ENCODE data around the gene STK17B.

STK17B gene

DNA sequence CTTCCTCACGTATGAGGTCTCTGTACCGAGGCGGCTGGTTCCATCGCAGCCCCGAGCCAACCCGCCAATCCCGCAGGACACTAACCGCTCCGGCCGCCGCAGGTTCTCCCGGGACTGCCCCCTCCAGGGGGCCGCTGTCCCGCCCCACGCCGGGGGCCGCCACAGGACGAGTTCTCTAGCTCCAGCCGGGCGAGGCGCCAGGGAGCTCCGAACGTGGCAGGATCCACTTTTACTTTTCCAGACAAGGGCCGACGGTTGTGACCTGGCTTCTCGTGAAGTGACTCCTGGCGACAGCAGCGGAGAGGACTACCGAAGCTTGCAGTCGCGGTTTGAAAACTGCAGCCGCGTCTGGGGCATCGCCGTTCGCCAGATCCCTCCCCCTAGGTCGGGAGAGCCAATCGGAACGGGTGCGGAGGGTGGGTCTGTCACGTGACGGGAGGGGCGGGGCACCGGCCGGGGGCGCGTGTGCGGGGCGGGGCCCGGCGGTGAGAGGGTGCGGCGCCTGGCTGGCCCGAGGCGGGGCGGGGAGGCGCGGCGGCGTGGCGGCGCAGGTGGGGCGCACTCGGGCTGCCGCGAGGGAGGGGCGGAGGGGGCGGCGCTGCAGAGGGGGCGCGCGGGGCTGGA lies at the start of gene STK17B:
Gene STK17B, minus strand, starts transcription at position 331 of the 624 bp plus-strand sequence. CDS start 8,195 bp downstream, outside the sequence.
- H3K36me3 ChIP-seq (ENCODE audit: control insufficient read depth, insufficient read depth, low read length) = no peaks in the 10 kb centered on the region
- peak; percentile 73 for DNase-seq (ENCODE audit: low read depth, low spot score)
- H3K27me3 ChIP-seq (ENCODE audit: control insufficient read depth, insufficient read depth, low read length) = no peaks in the 10 kb centered on the region
- no CpG with 5 or more reads among the region's 72 CpGs for WGBS (ENCODE audit: insufficient coverage, insufficient read length)
- peaks cover 2% of the 10 kb centered on the region; the same call in 1 of the 2 replicates for H3K4me1 ChIP-seq (ENCODE audit: control insufficient read depth, insufficient read depth, low read length)
- H3K27ac ChIP-seq (ENCODE audit: low read length) = no peak within 1 kb of the TSS
- peak within 1 kb of the TSS; percentile 97 for H3K4me3 ChIP-seq (ENCODE audit: low read length)
- H3K9me3 ChIP-seq (ENCODE audit: control insufficient read depth, insufficient read depth, low read length) = no peaks in the 10 kb centered on the region

DNA sequence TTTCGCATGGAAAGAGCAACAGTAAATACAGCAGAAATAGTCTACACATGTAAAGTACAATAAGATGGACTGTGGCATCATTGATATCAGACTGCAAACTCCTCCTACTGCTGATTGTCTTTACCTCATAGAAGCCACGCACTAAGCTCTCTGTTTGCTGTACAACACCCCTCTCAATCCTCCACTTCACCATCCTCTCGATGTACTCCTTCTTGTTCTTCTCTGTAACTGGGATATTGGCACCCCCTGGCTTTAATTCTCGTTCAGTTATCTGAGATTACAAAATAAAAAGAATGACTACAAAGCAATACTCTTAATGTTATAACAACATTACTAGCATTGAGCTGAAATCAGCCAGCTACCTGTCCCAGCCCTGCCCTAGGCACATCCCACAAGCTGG lies 49.3 kb upstream of the STK17B start:
- Histone ChIP-seq H3K4me1 (ENCODE audit: control insufficient read depth, insufficient read depth, low read length) (no peaks in the 10 kb centered on the region), H3K9me3 (ENCODE audit: control insufficient read depth, insufficient read depth, low read length) (no peaks in the 10 kb centered on the region), H3K4me3 (ENCODE audit: low read length) (no peak overlapping the region), H3K27me3 (ENCODE audit: control insufficient read depth, insufficient read depth, low read length) (no peaks in the 10 kb centered on the region), H3K27ac (ENCODE audit: low read length) (no peak overlapping the region), H3K36me3 (ENCODE audit: control insufficient read depth, insufficient read depth, low read length) (no peaks in the 10 kb centered on the region)
- DNase-seq (ENCODE audit: low read depth, low spot score) = no peak
- WGBS (ENCODE audit: insufficient coverage, insufficient read length) = no CpG with 5 or more reads among the region's 4 CpGs

DNA sequence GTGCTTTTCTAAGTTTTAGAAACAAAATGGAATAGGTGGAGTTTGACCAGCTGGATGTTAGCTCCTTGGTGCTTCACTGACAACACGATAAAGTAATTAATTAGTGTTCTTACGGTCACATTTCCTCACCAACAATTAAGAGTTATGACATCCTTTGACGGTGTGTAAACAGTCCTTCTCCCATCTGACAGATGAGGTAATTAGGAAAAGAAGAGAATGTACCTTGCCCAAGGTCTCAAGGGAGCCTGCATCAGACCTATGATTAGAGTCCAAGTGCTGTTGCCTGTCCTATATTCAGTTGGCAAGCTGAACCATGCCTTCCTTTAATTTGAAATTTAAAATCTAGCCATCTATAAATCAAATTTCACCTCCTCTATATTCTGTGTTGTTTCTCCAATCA lies 48.3 kb upstream of the STK17B start:
- H3K27me3 ChIP-seq (ENCODE audit: control insufficient read depth, insufficient read depth, low read length) = no peaks in the 10 kb centered on the region
- H3K27ac ChIP-seq (ENCODE audit: low read length) = no peak overlapping the region
- no peaks in the 10 kb centered on the region for H3K9me3 ChIP-seq (ENCODE audit: control insufficient read depth, insufficient read depth, low read length)
- H3K36me3 ChIP-seq (ENCODE audit: control insufficient read depth, insufficient read depth, low read length) = no peaks in the 10 kb centered on the region
- no peaks in the 10 kb centered on the region for H3K4me1 ChIP-seq (ENCODE audit: control insufficient read depth, insufficient read depth, low read length)
- no peak overlapping the region for H3K4me3 ChIP-seq (ENCODE audit: low read length)
- DNase-seq (ENCODE audit: low read depth, low spot score) = no peak
- no CpG with 5 or more reads among the region's 3 CpGs for WGBS (ENCODE audit: insufficient coverage, insufficient read length)

DNA sequence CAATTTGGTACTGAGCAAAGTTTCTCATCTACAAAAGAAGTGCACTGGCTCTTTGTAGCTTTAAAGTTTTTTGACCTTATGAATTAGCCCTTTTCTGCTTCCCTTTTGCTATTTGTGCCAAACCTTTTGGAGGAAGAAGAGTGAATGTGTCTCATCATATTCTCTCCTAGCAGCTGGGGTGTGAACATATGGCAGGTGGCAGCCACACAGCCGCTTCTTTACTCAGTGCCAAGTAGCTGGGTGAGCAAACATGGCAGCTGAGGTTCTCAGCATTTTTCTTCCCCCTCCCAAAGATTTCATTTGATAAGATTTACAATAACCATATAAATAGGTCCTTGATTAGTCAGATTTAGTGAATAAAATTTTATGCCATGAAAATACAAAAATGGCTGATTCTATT lies 46.7 kb upstream of the STK17B start:
- Histone ChIP-seq H3K4me3 (ENCODE audit: low read length) (no peak overlapping the region), H3K27me3 (ENCODE audit: control insufficient read depth, insufficient read depth, low read length) (no peaks in the 10 kb centered on the region), H3K27ac (ENCODE audit: low read length) (no peak overlapping the region), H3K4me1 (ENCODE audit: control insufficient read depth, insufficient read depth, low read length) (no peaks in the 10 kb centered on the region), H3K9me3 (ENCODE audit: control insufficient read depth, insufficient read depth, low read length) (no peaks in the 10 kb centered on the region), H3K36me3 (ENCODE audit: control insufficient read depth, insufficient read depth, low read length) (no peaks in the 10 kb centered on the region)
- DNase-seq (ENCODE audit: low read depth, low spot score) = no peak
- no CpG with 5 or more reads among the region's 1 CpG for WGBS (ENCODE audit: insufficient coverage, insufficient read length)

DNA sequence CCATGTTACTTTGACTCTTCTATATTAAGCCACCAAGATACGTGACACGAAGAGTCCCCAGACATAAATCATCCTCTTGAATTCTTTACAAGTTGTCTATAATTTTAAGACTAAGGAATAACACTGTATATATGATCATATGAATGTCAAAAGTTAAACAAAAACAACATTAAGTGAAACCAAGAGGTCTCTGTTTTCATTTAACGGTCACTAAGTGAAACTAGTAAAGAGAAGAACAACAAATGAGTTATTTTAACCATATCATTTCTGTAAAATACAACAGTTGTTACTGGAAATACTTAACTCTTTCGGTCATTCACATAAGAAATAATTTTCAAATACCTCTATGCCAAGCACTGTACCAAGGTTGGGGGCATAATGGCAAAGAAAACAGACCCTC lies 45.7 kb upstream of the STK17B start:
- no peak overlapping the region for H3K27ac ChIP-seq (ENCODE audit: low read length)
- H3K27me3 ChIP-seq (ENCODE audit: control insufficient read depth, insufficient read depth, low read length) = no peaks in the 10 kb centered on the region
- no peaks in the 10 kb centered on the region for H3K36me3 ChIP-seq (ENCODE audit: control insufficient read depth, insufficient read depth, low read length)
- H3K4me1 ChIP-seq (ENCODE audit: control insufficient read depth, insufficient read depth, low read length) = no peaks in the 10 kb centered on the region
- H3K4me3 ChIP-seq (ENCODE audit: low read length) = no peak overlapping the region
- no peak for DNase-seq (ENCODE audit: low read depth, low spot score)
- H3K9me3 ChIP-seq (ENCODE audit: control insufficient read depth, insufficient read depth, low read length) = no peaks in the 10 kb centered on the region
- WGBS (ENCODE audit: insufficient coverage, insufficient read length) = no CpG with 5 or more reads among the region's 4 CpGs

DNA sequence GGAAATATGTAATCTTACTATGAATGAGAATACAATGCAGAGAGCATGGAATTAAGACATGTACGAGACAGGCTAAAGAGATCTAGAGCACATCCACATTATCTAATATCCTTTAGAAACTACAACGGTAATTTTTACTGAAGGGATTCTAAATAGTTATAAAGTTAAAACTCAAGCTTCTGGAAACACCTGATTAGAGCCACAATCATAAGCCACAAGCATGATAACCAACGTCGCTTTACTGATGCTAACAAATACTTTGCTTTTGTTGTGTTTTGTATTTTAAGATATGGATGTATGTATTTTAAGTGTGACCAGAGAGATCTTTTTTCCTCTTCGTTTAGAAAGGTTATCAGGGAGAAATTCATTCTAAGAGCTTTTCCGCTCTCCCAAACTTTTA lies 44.0 kb upstream of the STK17B start:
- H3K9me3 ChIP-seq (ENCODE audit: control insufficient read depth, insufficient read depth, low read length) = no peaks in the 10 kb centered on the region
- no CpG with 5 or more reads among the region's 6 CpGs for WGBS (ENCODE audit: insufficient coverage, insufficient read length)
- no peaks in the 10 kb centered on the region for H3K27me3 ChIP-seq (ENCODE audit: control insufficient read depth, insufficient read depth, low read length)
- DNase-seq (ENCODE audit: low read depth, low spot score) = no peak
- H3K4me3 ChIP-seq (ENCODE audit: low read length) = no peak overlapping the region
- no peak overlapping the region for H3K27ac ChIP-seq (ENCODE audit: low read length)
- H3K4me1 ChIP-seq (ENCODE audit: control insufficient read depth, insufficient read depth, low read length) = no peaks in the 10 kb centered on the region
- H3K36me3 ChIP-seq (ENCODE audit: control insufficient read depth, insufficient read depth, low read length) = no peaks in the 10 kb centered on the region

DNA sequence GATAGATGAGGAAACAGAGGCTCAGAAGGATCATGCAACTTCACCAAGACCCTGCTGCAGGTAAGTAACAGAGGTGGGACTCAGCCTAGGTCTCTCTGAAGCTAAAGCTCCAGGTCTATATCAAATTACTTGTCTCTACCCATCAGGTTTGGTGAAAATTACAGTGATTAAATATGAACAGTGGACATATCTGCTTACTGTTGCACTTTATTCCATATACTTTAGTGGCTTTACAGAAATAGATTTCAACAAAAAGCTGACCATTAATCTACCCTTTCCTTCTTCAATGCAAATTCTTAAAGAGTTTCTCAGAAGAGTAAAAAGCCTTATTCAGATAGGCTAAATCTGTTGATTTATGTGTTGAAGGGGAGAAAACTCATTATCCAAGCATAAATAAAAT lies 42.8 kb upstream of the STK17B start:
- H3K36me3 ChIP-seq (ENCODE audit: control insufficient read depth, insufficient read depth, low read length) = no peaks in the 10 kb centered on the region
- no peaks in the 10 kb centered on the region for H3K4me1 ChIP-seq (ENCODE audit: control insufficient read depth, insufficient read depth, low read length)
- no peaks in the 10 kb centered on the region for H3K9me3 ChIP-seq (ENCODE audit: control insufficient read depth, insufficient read depth, low read length)
- no peaks in the 10 kb centered on the region for H3K27me3 ChIP-seq (ENCODE audit: control insufficient read depth, insufficient read depth, low read length)
- no peak overlapping the region for H3K4me3 ChIP-seq (ENCODE audit: low read length)
- no peak for DNase-seq (ENCODE audit: low read depth, low spot score)
- no peak overlapping the region for H3K27ac ChIP-seq (ENCODE audit: low read length)

DNA sequence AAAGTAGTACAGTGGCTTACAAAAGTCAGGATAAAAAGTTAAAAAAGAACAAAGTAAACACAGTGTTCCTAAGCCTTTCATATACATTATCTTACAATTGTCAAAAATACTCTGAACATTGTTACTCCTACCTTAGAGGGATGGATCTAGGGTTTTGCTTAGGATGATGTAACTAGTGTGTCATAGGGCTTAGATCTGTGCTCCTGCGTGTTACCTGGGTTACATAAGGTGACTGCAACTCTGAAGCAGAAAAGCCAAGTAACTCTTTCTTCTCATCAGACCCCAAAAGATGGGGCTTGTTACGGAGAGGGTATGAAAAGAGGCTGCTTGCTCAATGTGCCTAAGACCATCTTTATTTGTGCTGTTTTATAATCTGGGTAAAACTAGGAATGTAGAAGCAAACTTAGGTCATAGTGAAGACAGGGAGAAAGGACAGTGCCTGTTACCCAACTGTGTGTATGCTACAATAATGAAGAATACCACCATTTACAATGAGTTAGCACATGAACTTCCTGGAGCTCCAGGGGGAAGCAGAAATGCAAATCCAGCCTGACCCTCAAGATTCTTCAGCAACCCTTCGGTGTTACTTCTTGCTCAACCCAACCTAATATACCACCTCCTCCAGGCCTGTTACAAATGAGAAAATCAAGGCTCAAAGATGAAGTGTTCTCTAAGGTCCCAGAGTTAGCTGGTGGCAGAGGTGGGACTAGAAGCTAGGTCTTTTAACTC lies 42.0 kb upstream of the STK17B start:
- no peaks in the 10 kb centered on the region for H3K36me3 ChIP-seq (ENCODE audit: control insufficient read depth, insufficient read depth, low read length)
- H3K9me3 ChIP-seq (ENCODE audit: control insufficient read depth, insufficient read depth, low read length) = no peaks in the 10 kb centered on the region
- H3K4me3 ChIP-seq (ENCODE audit: low read length) = no peak overlapping the region
- WGBS (ENCODE audit: insufficient coverage, insufficient read length) = no CpG with 5 or more reads among the region's 3 CpGs
- DNase-seq (ENCODE audit: low read depth, low spot score) = no peak
- H3K27ac ChIP-seq (ENCODE audit: low read length) = no peak overlapping the region
- H3K4me1 ChIP-seq (ENCODE audit: control insufficient read depth, insufficient read depth, low read length) = no peaks in the 10 kb centered on the region
- no peaks in the 10 kb centered on the region for H3K27me3 ChIP-seq (ENCODE audit: control insufficient read depth, insufficient read depth, low read length)

DNA sequence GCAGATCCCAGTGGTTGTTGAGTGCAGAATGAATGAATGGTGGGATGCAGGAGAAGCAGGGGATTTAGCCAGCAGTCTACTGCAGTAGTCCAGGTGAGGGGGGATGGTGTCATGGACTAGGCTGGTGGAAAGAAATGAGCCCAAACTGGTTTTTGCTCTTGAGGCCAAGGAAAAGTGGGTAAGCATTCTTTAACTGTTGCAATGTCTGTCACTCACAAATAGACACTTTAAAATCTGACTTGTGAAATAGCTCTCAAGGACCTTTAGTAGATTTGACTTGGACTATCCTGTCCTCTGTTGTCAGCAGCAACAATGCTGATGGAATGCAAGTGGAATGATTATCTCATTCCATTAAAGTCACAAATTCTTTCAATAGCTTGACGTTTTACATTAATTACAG lies 37.5 kb upstream of the STK17B start:
- Histone ChIP-seq H3K4me3 (ENCODE audit: low read length) (no peak overlapping the region), H3K27me3 (ENCODE audit: control insufficient read depth, insufficient read depth, low read length) (no peaks in the 10 kb centered on the region), H3K27ac (ENCODE audit: low read length) (no peak overlapping the region), H3K4me1 (ENCODE audit: control insufficient read depth, insufficient read depth, low read length) (0 out of 2 replicates have a peak, but pooled peaks cover 1% of the 10 kb centered on the region), H3K9me3 (ENCODE audit: control insufficient read depth, insufficient read depth, low read length) (no peaks in the 10 kb centered on the region), H3K36me3 (ENCODE audit: control insufficient read depth, insufficient read depth, low read length) (no peaks in the 10 kb centered on the region)
- no peak for DNase-seq (ENCODE audit: low read depth, low spot score)
- no CpG with 5 or more reads among the region's 1 CpG for WGBS (ENCODE audit: insufficient coverage, insufficient read length)

DNA sequence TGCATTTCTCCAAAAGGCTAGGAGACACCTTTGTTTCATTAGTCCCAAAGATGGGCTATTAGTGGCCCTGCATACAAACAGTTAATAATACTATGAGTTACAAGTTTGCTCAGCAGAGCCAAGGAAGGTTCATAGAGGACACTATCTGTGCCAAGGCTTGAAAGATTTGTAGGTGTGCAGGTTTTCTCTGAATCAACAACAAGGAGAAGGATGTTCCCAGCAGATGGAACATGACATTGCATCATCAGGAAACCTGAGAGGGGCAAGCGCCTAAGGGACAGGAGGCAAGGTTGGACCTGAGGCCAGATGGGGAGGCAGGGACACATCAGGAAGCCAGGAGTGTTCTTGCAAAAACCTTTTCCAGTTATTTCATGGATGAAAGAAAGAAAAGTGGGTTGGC lies 35.4 kb upstream of the STK17B start:
- no peaks in the 10 kb centered on the region for H3K27me3 ChIP-seq (ENCODE audit: control insufficient read depth, insufficient read depth, low read length)
- DNase-seq (ENCODE audit: low read depth, low spot score) = no peak
- H3K4me1 ChIP-seq (ENCODE audit: control insufficient read depth, insufficient read depth, low read length) = 0 out of 2 replicates have a peak, but pooled peaks cover 1% of the 10 kb centered on the region
- H3K36me3 ChIP-seq (ENCODE audit: control insufficient read depth, insufficient read depth, low read length) = no peaks in the 10 kb centered on the region
- H3K4me3 ChIP-seq (ENCODE audit: low read length) = no peak overlapping the region
- H3K9me3 ChIP-seq (ENCODE audit: control insufficient read depth, insufficient read depth, low read length) = no peaks in the 10 kb centered on the region
- no peak overlapping the region for H3K27ac ChIP-seq (ENCODE audit: low read length)
- no CpG with 5 or more reads among the region's 1 CpG for WGBS (ENCODE audit: insufficient coverage, insufficient read length)

DNA sequence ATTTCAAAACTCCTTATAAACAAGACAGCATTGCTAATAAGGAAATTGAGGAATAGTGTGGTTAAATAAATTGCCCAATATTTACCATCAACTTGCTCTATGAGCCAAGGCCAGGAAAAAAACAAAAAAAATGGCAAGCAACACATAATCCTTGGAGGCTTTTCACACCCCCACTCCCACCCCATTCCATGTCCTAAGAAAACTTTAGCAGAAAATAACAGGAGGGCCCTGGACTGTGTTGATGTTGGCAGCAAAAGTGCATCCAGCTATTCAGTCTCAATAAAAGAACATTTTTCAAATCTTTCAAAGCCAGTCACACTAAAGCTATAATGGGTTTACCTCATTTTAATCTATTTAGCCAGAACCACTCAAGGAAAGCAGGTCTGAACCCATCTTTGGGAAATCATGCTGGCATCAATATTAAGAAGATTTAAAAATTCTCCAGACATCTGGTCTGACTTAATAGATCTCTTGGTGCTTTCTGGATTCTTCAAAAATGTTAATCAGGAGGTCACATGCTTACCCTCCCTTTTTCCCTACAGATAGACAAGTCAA lies 34.6 kb upstream of the STK17B start:
- Histone ChIP-seq H3K4me3 (ENCODE audit: low read length) (no peak overlapping the region), H3K4me1 (ENCODE audit: control insufficient read depth, insufficient read depth, low read length) (0 out of 2 replicates have a peak, but pooled peaks cover 1% of the 10 kb centered on the region), H3K36me3 (ENCODE audit: control insufficient read depth, insufficient read depth, low read length) (no peaks in the 10 kb centered on the region), H3K9me3 (ENCODE audit: control insufficient read depth, insufficient read depth, low read length) (no peaks in the 10 kb centered on the region), H3K27ac (ENCODE audit: low read length) (no peak overlapping the region), H3K27me3 (ENCODE audit: control insufficient read depth, insufficient read depth, low read length) (no peaks in the 10 kb centered on the region)
- DNase-seq (ENCODE audit: low read depth, low spot score) = no peak

Data from iPS DF 6.9 (cell line).